Keratinocyte (primary cell): ENCODE results near the gene DLGAP1.

Source experiments
- CTCF ChIP-seq, 3 experiments: IDR thresholded peaks in 1 of 3; conservative IDR thresholded peaks in 1 of 3; optimal IDR thresholded peaks in 1 of 3; 2 replicates in 2 of 3; 3 replicates in 1 of 3; pipeline versions ENCODE3 to v1.5.1; 2011; ENCODE audit warnings: low read length in 3 of 3, mild to moderate bottlenecking in 3 of 3, moderate library complexity in 2 of 3, control low read depth in 1 of 3, inconsistent platforms in 1 of 3; ENCODE audit not compliant: insufficient read depth in 2 of 3; ENCODE audit errors: extremely low read depth in 1 of 3
- EZH2 ChIP-seq: IDR thresholded peaks from one replicate; pipeline ENCODE4 v1.6.1; 2012; ENCODE audit warnings: inconsistent platforms, mild to moderate bottlenecking, low read length, moderate library complexity

GRCh38 chr18:3879836-3880120, 575.3 kb downstream of the DLGAP1 start:
- TF ChIP-seq CTCF (optimal IDR thresholded peaks at IDR 0.05 in 1 of 3, IDR thresholded peaks at IDR 0.05 in 1 of 3, conservative IDR thresholded peaks at IDR 0.05 in 1 of 3; ENCODE audit: extremely low read depth in 1 of 3, insufficient read depth in 2 of 3, low read length in 3 of 3) (no peak), EZH2 (no peak)
